Measurements from ENCODE around the gene NRGN. TPM values are rescaled to one million over a fixed set of nuclear protein-coding genes. Genes with fewer than 3 reads are reported as not detected.

Gene NRGN
- total RNA-seq, 1 donor from 2014 or later, result 17.0 TPM

- no peak for DNase-seq (ENCODE audit: low spot score)
- no peak for TF ChIP-seq CTCF (IDR thresholded peaks at IDR 0.05; ENCODE audit: unreplicated experiment)
- peaks cover under 1% of the 10 kb centered on the region for H3K27me3 Mint-ChIP-seq (ENCODE audit: unreplicated experiment)
- no peaks in the 10 kb centered on the region for H3K36me3 Mint-ChIP-seq (ENCODE audit: low read depth, unreplicated experiment)
- H3K4me1 Mint-ChIP-seq (ENCODE audit: unreplicated experiment), result peaks cover under 1% of the 10 kb centered on the region
- H3K27ac Mint-ChIP-seq (ENCODE audit: unreplicated experiment), result no peak overlapping the region
- H3K4me3 Mint-ChIP-seq (ENCODE audit: unreplicated experiment), result no peak overlapping the region
- no peaks in the 10 kb centered on the region for H3K9me3 Mint-ChIP-seq (ENCODE audit: unreplicated experiment)
Measured at GRCh38 chr11:124712392-124712791, 27.4 kb upstream of the NRGN start.

GRCh38 chr11:124716591-124716990 lies 23.2 kb upstream of the NRGN start:
- peaks cover 13% of the 10 kb centered on the region for H3K4me1 Mint-ChIP-seq (ENCODE audit: unreplicated experiment)
- no peak overlapping the region for H3K27ac Mint-ChIP-seq (ENCODE audit: unreplicated experiment)
- DNase-seq (ENCODE audit: low spot score), result no peak
- no peak overlapping the region for H3K4me3 Mint-ChIP-seq (ENCODE audit: unreplicated experiment)
- H3K27me3 Mint-ChIP-seq (ENCODE audit: unreplicated experiment), result peaks cover 12% of the 10 kb centered on the region
- no peaks in the 10 kb centered on the region for H3K9me3 Mint-ChIP-seq (ENCODE audit: unreplicated experiment)
- no peaks in the 10 kb centered on the region for H3K36me3 Mint-ChIP-seq (ENCODE audit: low read depth, unreplicated experiment)
- no peak for TF ChIP-seq CTCF (IDR thresholded peaks at IDR 0.05; ENCODE audit: unreplicated experiment)

GRCh38 chr11:124717421-124717785 lies 22.3 kb upstream of the NRGN start:
- H3K4me3 Mint-ChIP-seq (ENCODE audit: unreplicated experiment), result peak overlapping the region; percentile 86
- H3K27ac Mint-ChIP-seq (ENCODE audit: unreplicated experiment), result no peak overlapping the region
- no peak for DNase-seq (ENCODE audit: low spot score)
- H3K36me3 Mint-ChIP-seq (ENCODE audit: low read depth, unreplicated experiment), result no peaks in the 10 kb centered on the region
- H3K4me1 Mint-ChIP-seq (ENCODE audit: unreplicated experiment), result peaks cover 19% of the 10 kb centered on the region
- peaks cover 14% of the 10 kb centered on the region for H3K27me3 Mint-ChIP-seq (ENCODE audit: unreplicated experiment)
- no peaks in the 10 kb centered on the region for H3K9me3 Mint-ChIP-seq (ENCODE audit: unreplicated experiment)
- no peak for TF ChIP-seq CTCF (IDR thresholded peaks at IDR 0.05; ENCODE audit: unreplicated experiment)

- Mint-ChIP-seq H3K4me1 (ENCODE audit: unreplicated experiment) (peaks cover 24% of the 10 kb centered on the region), H3K27ac (ENCODE audit: unreplicated experiment) (no peak overlapping the region), H3K27me3 (ENCODE audit: unreplicated experiment) (peaks cover 17% of the 10 kb centered on the region), H3K36me3 (ENCODE audit: low read depth, unreplicated experiment) (no peaks in the 10 kb centered on the region), H3K9me3 (ENCODE audit: unreplicated experiment) (no peaks in the 10 kb centered on the region), H3K4me3 (ENCODE audit: unreplicated experiment) (peak overlapping the region; percentile 86)
- no peak for TF ChIP-seq CTCF (IDR thresholded peaks at IDR 0.05; ENCODE audit: unreplicated experiment)
- peak; percentile 23 for DNase-seq (ENCODE audit: low spot score)
Measured at GRCh38 chr11:124717786-124718651, 21.7 kb upstream of the NRGN start.

- H3K4me3 Mint-ChIP-seq (ENCODE audit: unreplicated experiment), result no peak overlapping the region
- DNase-seq (ENCODE audit: low spot score), result no peak
- TF ChIP-seq CTCF (IDR thresholded peaks at IDR 0.05; ENCODE audit: unreplicated experiment), result no peak
- peaks cover 17% of the 10 kb centered on the region for H3K27me3 Mint-ChIP-seq (ENCODE audit: unreplicated experiment)
- no peaks in the 10 kb centered on the region for H3K36me3 Mint-ChIP-seq (ENCODE audit: low read depth, unreplicated experiment)
- peaks cover 28% of the 10 kb centered on the region for H3K4me1 Mint-ChIP-seq (ENCODE audit: unreplicated experiment)
- H3K27ac Mint-ChIP-seq (ENCODE audit: unreplicated experiment), result no peak overlapping the region
- no peaks in the 10 kb centered on the region for H3K9me3 Mint-ChIP-seq (ENCODE audit: unreplicated experiment)
Measured at GRCh38 chr11:124718801-124719200, 20.9 kb upstream of the NRGN start.

All from endothelial cell (in vitro differentiated cells).